Subcutaneous abdominal adipose tissue (tissue), 5 donors: ENCODE results near the gene NEMF.
"Not testable (repeated sequence)": the region's sequence is repeated elsewhere in the genome, so short reads cannot be mapped to it uniquely, and the experiment has no call there.

Experiments used
- H3K27ac ChIP-seq: one replicate; pipeline ENCODE4 v1.7.0; 2013; ENCODE audit warnings: low read depth, mild to moderate bottlenecking, inconsistent platforms, low read length, moderate library complexity
- H3K27me3 ChIP-seq, 5 donors: one replicate each; pipeline ENCODE4 v1.7.0; 2013; ENCODE audit warnings: low read length in 5 of 5, inconsistent platforms in 1 of 5; ENCODE audit not compliant: control insufficient read depth in 5 of 5, insufficient read depth in 4 of 5
- H3K36me3 ChIP-seq, 5 donors: one replicate each; pipeline ENCODE4 v1.7.0; 2013; ENCODE audit warnings: low read length in 5 of 5; ENCODE audit not compliant: control insufficient read depth in 5 of 5, insufficient read depth in 5 of 5
- H3K4me1 ChIP-seq, 5 donors: one replicate each; pipeline ENCODE4 v1.7.0; 2013; ENCODE audit warnings: low read length in 5 of 5, mild to moderate bottlenecking in 3 of 5, moderate library complexity in 1 of 5; ENCODE audit not compliant: control insufficient read depth in 5 of 5, insufficient read depth in 5 of 5
- H3K4me3 ChIP-seq, 5 donors: one replicate each; pipeline ENCODE4 v1.7.0; 2013; ENCODE audit warnings: low read length in 5 of 5, low read depth in 1 of 5
- H3K9ac ChIP-seq, 5 donors: one replicate each; pipeline ENCODE4 v1.7.0; 2013; ENCODE audit warnings: low read length in 5 of 5, mild to moderate bottlenecking in 4 of 5, moderate library complexity in 3 of 5
- H3K9me3 ChIP-seq, 5 donors: one replicate each; pipeline ENCODE4 v1.7.0; 2013; ENCODE audit warnings: low read length in 5 of 5; ENCODE audit not compliant: control insufficient read depth in 5 of 5
- donor health status: healthy.
- donor health status: healthy.
- donor health status: healthy.
- donor health status: healthy.
- donor health status: healthy.

NEMF gene

DNA sequence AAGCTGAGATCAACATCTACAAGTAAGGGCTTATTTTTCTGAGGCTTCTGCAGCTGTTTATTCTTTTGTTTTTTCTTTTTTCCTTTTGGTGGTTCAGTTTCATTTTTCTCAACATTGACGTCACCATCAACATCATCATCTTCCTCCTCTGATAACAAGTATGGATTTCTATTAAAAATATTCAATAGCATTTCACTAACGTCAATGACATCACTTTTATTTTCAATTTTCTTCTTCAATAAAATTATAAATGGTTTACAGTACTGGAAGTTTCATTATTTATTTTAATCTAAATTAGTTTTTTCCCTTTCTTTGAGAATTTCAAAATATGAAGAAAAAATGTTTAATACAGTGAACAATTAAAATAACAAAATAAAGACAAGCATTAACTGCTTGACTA is 23.9 kb downstream of the NEMF start:
- Histone ChIP-seq H3K4me1 (no peaks in the 10 kb centered on the region), H3K9me3 (no peaks in the 10 kb centered on the region), H3K36me3 (peaks cover 61 to 89% (median 75%) of the 10 kb centered on the region in 5 donors), H3K9ac (no peak overlapping the region), H3K4me3 (no peak overlapping the region), H3K27ac (no peak overlapping the region), H3K27me3 (no peaks in the 10 kb centered on the region)

DNA sequence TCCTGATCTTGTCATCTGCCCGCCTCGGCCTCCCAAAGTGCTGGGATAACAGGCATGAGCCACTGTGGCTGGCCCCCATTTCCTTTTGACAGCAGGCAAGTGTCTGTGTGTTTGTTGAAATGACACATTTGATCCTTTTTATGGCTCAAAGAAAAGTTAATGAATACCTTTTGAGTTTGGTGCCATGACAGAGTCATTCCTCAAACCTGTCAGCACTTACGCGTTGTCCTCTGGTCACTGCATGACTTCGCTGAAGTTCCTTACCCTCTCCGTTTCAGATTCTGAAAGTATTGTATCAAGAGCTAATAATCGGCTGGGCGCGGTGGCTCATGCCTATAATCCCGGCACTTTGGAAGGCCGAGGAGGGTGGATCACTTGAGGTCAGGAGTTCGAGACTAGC is 32.4 kb downstream of the NEMF start:
- peaks cover 33 to 70% (median 55%) of the 10 kb centered on the region in 5 donors for H3K36me3 ChIP-seq
- H3K27ac ChIP-seq, result no peak overlapping the region
- no peaks in the 10 kb centered on the region for H3K4me1 ChIP-seq
- no peak overlapping the region for H3K4me3 ChIP-seq
- no peaks in the 10 kb centered on the region for H3K27me3 ChIP-seq
- peaks cover 0 to 11% (median 7%) of the 10 kb centered on the region in 5 donors for H3K9me3 ChIP-seq
- H3K9ac ChIP-seq, result no peak overlapping the region

DNA sequence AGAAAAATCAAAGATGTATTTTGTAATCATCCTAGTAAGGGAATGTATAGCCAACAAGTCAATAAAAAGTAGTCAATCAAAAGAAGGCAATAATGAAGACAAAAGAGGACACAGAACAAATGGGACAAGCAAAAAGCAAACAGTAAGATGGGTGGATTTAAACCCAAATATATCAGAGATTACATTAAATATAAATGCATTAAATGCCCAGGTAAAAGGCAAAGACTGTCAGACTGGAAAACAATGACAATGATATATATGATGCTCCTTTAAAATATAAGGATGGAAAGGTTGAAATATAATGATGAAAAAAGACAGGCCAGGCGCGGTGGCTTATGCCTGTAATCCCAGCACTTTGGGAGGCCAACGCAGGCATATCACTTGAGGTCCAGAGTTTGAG is 35.7 kb downstream of the NEMF start:
- Histone ChIP-seq H3K27me3 (no peaks in the 10 kb centered on the region), H3K4me3 (no peak overlapping the region), H3K9me3 (peaks cover 0 to 11% (median 7%) of the 10 kb centered on the region in 5 donors), H3K4me1 (no peaks in the 10 kb centered on the region), H3K9ac (no peak overlapping the region), H3K27ac (no peak overlapping the region), H3K36me3 (peaks cover 36 to 67% (median 56%) of the 10 kb centered on the region in 5 donors)

DNA sequence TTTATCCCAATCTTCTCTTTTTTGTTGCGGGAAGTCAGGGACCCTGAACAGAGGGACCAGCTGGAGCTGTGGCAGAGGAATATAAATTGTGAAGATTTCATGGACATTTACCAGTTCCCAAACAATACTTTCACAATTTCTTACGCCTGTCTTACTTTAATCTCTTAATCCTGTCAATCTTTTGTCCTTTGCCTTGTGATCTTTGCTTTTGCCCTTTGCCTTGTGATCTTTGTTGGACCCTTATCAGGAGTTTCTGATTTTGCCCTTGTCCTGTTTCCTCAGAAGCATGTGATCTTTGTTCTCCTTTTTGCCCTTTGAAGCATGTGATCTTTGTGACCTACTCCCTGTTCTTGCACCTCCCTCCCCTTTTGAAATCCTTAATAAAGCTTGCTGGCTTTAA is 36.5 kb downstream of the NEMF start:
- H3K27ac ChIP-seq, H3K27me3 ChIP-seq, H3K4me3 ChIP-seq, H3K4me1 ChIP-seq, H3K9ac ChIP-seq: not testable (repeated sequence)
- peaks cover 0 to 11% (median 7%) of the 10 kb centered on the region in 5 donors for H3K9me3 ChIP-seq
- H3K36me3 ChIP-seq, result peaks cover 43 to 74% (median 64%) of the 10 kb centered on the region in 5 donors

DNA sequence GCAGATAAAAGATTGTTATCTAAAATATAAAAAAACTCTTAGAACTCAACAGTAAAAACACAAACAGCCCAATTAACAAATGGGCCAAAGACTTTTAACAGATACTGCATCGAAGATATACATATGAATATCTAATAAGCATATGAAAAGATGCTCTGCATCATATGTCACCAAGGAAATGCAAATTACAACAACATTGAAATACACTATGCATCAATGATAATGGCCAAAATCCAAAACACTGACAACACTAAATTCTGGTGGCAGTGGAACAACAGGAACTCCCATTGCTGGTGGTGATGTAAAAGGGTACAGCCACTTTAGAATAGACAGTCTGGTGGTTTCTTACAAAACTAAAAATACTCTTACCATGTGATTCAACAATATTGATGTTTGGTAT is 43.8 kb downstream of the NEMF start:
- Histone ChIP-seq H3K9ac (no peak overlapping the region), H3K4me1 (no peaks in the 10 kb centered on the region), H3K36me3 (peaks cover 37 to 81% (median 59%) of the 10 kb centered on the region in 5 donors), H3K27me3 (no peaks in the 10 kb centered on the region), H3K4me3 (no peak overlapping the region), H3K9me3 (no peaks in the 10 kb centered on the region), H3K27ac (no peak overlapping the region)

DNA sequence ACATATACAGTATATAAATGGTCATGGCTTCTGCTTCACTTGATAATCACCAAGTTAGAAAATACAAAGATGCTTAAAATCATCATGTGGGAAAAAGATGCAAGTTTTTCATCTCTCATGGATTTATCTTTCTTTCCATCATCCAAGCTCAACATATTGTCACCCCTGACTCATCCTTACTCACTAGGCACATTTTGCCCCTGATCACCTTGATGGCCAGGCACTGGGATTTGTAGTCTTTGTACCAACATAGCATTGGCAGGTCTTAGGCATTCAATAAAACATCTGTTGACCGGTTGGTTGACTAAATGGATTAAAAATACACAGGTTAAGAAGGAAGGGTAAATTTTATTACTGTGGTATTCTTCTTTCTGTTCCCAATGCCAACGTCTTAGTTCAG is 56.6 kb downstream of the NEMF start:
- Histone ChIP-seq H3K9me3 (no peaks in the 10 kb centered on the region), H3K27ac (no peak overlapping the region), H3K4me1 (no peaks in the 10 kb centered on the region), H3K4me3 (no peak overlapping the region), H3K36me3 (peaks cover 51 to 81% (median 66%) of the 10 kb centered on the region in 5 donors), H3K27me3 (no peaks in the 10 kb centered on the region), H3K9ac (no peak overlapping the region)

DNA sequence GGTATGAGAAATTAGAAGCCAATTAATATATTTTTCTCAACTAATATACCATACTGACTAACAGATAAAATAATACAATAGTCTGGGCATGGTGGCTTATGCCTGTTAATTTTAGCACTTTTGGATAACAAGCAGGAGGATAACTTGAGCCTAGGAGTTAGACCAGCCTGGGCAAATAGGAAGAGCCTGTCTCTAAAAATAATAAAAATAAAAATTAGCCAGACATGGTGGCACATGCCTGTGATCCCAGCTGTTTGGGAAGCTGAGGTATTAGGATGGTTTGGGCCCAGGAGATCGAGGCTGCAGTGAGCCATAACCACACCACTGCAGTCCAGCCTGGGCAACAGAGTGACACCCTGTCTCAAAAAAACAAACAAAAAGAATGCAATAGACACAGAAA is 60.0 kb downstream of the NEMF start:
- H3K9ac ChIP-seq, result no peak overlapping the region
- no peak overlapping the region for H3K27ac ChIP-seq
- peaks cover 44 to 78% (median 52%) of the 10 kb centered on the region in 5 donors for H3K36me3 ChIP-seq
- no peaks in the 10 kb centered on the region for H3K4me1 ChIP-seq
- H3K4me3 ChIP-seq, result no peak overlapping the region
- no peaks in the 10 kb centered on the region for H3K9me3 ChIP-seq
- no peaks in the 10 kb centered on the region for H3K27me3 ChIP-seq

DNA sequence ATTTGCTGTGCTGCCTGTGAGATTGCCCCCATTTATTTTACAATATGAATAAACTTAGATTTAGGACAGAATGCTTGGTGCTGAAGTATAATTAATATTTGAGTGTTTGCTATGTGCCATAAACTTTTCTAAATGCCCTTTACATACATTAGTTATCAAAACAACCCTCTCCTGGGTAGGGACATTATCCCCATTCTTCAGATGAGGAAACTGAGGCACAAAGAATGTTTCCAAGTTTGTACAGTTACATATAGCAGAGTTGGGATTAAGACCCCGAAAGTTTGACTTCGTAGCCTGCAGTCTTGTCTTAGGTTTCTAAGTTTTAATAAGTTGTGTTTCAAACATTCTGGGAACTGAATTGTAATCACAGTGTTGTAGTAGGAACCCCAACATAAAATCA is 66.3 kb downstream of the NEMF start:
- Histone ChIP-seq H3K9ac (no peak overlapping the region), H3K4me1 (no peaks in the 10 kb centered on the region), H3K27ac (no peak overlapping the region), H3K36me3 (peaks cover 69 to 96% (median 75%) of the 10 kb centered on the region in 5 donors), H3K9me3 (no peaks in the 10 kb centered on the region), H3K4me3 (no peak overlapping the region), H3K27me3 (no peaks in the 10 kb centered on the region)

DNA sequence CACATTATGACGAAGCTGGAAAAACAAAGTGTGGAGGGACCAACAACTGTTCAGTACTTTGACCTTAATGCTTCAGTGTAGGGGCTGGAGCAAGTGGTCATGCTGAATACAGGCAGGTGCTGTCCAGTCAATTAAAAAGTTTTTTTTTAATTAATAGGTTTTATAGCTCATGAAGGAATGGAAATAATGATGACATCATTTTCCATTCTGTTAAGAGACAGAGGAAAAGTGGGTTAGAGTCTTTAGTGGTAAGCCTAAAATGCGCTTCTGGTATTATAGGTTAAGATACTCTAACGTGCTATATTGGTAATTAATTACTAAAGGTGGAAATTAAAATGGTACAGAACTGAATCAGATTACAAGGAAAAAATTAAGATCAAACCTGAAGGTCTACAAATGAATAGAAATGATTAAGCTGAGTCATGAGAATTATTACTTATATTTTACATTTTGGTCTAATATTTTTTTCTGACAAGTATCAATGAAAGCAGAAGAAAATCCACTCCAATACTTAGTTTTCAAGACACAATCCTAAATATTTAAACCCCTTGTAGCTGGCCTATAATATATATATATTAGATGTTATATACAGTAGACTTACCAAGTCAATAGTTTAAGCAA is 69.1 kb downstream of the NEMF start:
- Histone ChIP-seq H3K9ac (no peak overlapping the region), H3K4me3 (no peak overlapping the region), H3K27me3 (no peaks in the 10 kb centered on the region), H3K9me3 (no peaks in the 10 kb centered on the region), H3K4me1 (no peaks in the 10 kb centered on the region), H3K27ac (no peak overlapping the region), H3K36me3 (peaks cover 72 to 97% (median 82%) of the 10 kb centered on the region in 5 donors)

DNA sequence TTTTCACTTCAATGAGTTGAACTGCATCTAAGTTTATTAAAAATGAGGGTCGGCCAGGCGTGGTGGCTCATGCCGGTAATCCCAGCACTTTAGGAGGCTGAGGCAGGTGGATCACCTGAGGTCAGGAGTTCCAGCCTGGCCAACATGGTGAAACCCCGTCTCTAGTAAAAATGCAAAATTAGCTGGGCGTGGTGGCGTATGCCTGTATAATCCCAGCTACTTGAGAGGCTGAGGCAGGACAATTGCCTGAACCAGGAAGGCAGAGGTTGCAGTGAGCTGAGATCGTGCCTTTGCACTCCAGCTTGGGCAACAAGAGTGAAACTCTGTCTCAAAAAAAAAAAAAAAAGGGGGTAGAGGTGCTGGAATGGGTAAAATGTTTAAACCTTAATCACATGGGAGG is 71.5 kb downstream of the NEMF start:
- peaks cover 79 to 90% (median 82%) of the 10 kb centered on the region in 5 donors for H3K36me3 ChIP-seq
- H3K4me3 ChIP-seq, H3K9ac ChIP-seq, H3K27me3 ChIP-seq, H3K4me1 ChIP-seq, H3K9me3 ChIP-seq, H3K27ac ChIP-seq: not testable (repeated sequence)
